Kidney capillary endothelial cell (primary cell): ENCODE measurements around the gene NOX4.
"Not testable (repeated sequence)": the region's sequence is repeated elsewhere in the genome, so short reads cannot be mapped to it uniquely, and the experiment has no call there.

ENCODE experiments used
- DNase-seq: peaks from one replicate; pipeline ENCODE4 v3.0.0-alpha.2; 2018; ENCODE audit warnings: low spot score

Gene NOX4

GRCh38 chr11:89379976-89380771 lies 111.0 kb downstream of the NOX4 start:
- peak; percentile 57 for DNase-seq

- not testable (repeated sequence) for DNase-seq
Measured at GRCh38 chr11:89378986-89379385, 112.2 kb downstream of the NOX4 start.

GRCh38 chr11:89369356-89369755 lies 121.8 kb downstream of the NOX4 start:
- not testable (repeated sequence) for DNase-seq

- not testable (repeated sequence) for DNase-seq
Measured at GRCh38 chr11:89364856-89365255, 126.3 kb downstream of the NOX4 start.

- no peak for DNase-seq
Measured at GRCh38 chr11:89361734-89362133, 129.4 kb downstream of the NOX4 start.

GRCh38 chr11:89359208-89359607 lies 132.0 kb downstream of the NOX4 start:
- DNase-seq: not testable (repeated sequence)

GRCh38 chr11:89358761-89359160 lies 132.4 kb downstream of the NOX4 start:
- DNase-seq: no peak

- no peak for DNase-seq
Measured at GRCh38 chr11:89355646-89356045, 135.5 kb downstream of the NOX4 start.

- not testable (repeated sequence) for DNase-seq
Measured at GRCh38 chr11:89354513-89354912, 136.7 kb downstream of the NOX4 start.

GRCh38 chr11:89347071-89347470 lies 144.1 kb downstream of the NOX4 start:
- no peak for DNase-seq

GRCh38 chr11:89346601-89347000 lies 144.6 kb downstream of the NOX4 start:
- DNase-seq: no peak

GRCh38 chr11:89342880-89343572 lies 148.1 kb downstream of the NOX4 start:
- not testable (repeated sequence) for DNase-seq

GRCh38 chr11:89340450-89340849 lies 150.7 kb downstream of the NOX4 start:
- not testable (repeated sequence) for DNase-seq

- DNase-seq: peak; percentile 68
Measured at GRCh38 chr11:89338073-89338472, 153.1 kb downstream of the NOX4 start.

GRCh38 chr11:89337100-89337650 lies 154.0 kb downstream of the NOX4 start:
- not testable (repeated sequence) for DNase-seq

GRCh38 chr11:89333704-89334103 lies 157.5 kb downstream of the NOX4 start:
- DNase-seq: peak; percentile 27

- DNase-seq: not testable (repeated sequence)
Measured at GRCh38 chr11:89331940-89332339, 159.2 kb downstream of the NOX4 start.

- DNase-seq: no peak
Measured at GRCh38 chr11:89327885-89328284, 163.3 kb downstream of the NOX4 start.

- no peak for DNase-seq
Measured at GRCh38 chr11:89321401-89321800, 169.8 kb downstream of the NOX4 start.

- DNase-seq: not testable (repeated sequence)
Measured at GRCh38 chr11:89310607-89311006, 180.6 kb downstream of the NOX4 start.

GRCh38 chr11:89309321-89309985 lies 181.7 kb downstream of the NOX4 start:
- not testable (repeated sequence) for DNase-seq

- DNase-seq: not testable (repeated sequence)
Measured at GRCh38 chr11:89308272-89308671, 182.9 kb downstream of the NOX4 start.
